NCI-H128 (cell line): ENCODE results near the gene SHC2.
A peak's percentile ranks its signal among the peaks of the same experiment; 100 is the strongest.

Source experiments
- DNase-seq: peaks from one replicate; lab custom pipeline; 2025; ENCODE audit not compliant: unreplicated experiment; lab: John Stamatoyannopoulos, UW

The SHC2 gene

GRCh38 chr19:472005-472858 lies 11.4 kb upstream of the SHC2 start:
- DNase-seq, result no peak

- no peak for DNase-seq
Measured at GRCh38 chr19:470701-471100, 9.9 kb upstream of the SHC2 start.

- DNase-seq, result no peak
Measured at GRCh38 chr19:469833-470232, 9.0 kb upstream of the SHC2 start.

- no peak for DNase-seq
Measured at GRCh38 chr19:468587-469256, 7.9 kb upstream of the SHC2 start.

- no peak for DNase-seq
Measured at GRCh38 chr19:467554-467953, 6.7 kb upstream of the SHC2 start.

GRCh38 chr19:465056-465816 lies 4.4 kb upstream of the SHC2 start:
- no peak for DNase-seq

- DNase-seq, result no peak
Measured at GRCh38 chr19:464208-464545, 3.3 kb upstream of the SHC2 start.

- DNase-seq, result no peak
Measured at GRCh38 chr19:463483-464207, 2.8 kb upstream of the SHC2 start.

- peak; percentile 44 for DNase-seq
Measured at GRCh38 chr19:461721-462551, 1.1 kb upstream of the SHC2 start.

- DNase-seq, result peak; percentile 51
Measured at GRCh38 chr19:459724-460511, 915 bp downstream of the SHC2 start.

GRCh38 chr19:458091-459042 lies 2.5 kb downstream of the SHC2 start:
- no peak for DNase-seq

GRCh38 chr19:457636-458035 lies 3.2 kb downstream of the SHC2 start:
- no peak for DNase-seq

- DNase-seq, result no peak
Measured at GRCh38 chr19:456547-457110, 4.2 kb downstream of the SHC2 start.

GRCh38 chr19:455851-456546 lies 4.8 kb downstream of the SHC2 start:
- DNase-seq, result no peak

GRCh38 chr19:455031-455705 lies 5.7 kb downstream of the SHC2 start:
- DNase-seq, result no peak

GRCh38 chr19:453606-454005 lies 7.2 kb downstream of the SHC2 start:
- DNase-seq, result no peak

GRCh38 chr19:452829-453228 lies 8.0 kb downstream of the SHC2 start:
- no peak for DNase-seq
